ENCODE data around the gene FOXI3.
"Not testable (repeated sequence)": the region's sequence is repeated elsewhere in the genome, so short reads cannot be mapped to it uniquely, and the experiment has no call there.

DNA sequence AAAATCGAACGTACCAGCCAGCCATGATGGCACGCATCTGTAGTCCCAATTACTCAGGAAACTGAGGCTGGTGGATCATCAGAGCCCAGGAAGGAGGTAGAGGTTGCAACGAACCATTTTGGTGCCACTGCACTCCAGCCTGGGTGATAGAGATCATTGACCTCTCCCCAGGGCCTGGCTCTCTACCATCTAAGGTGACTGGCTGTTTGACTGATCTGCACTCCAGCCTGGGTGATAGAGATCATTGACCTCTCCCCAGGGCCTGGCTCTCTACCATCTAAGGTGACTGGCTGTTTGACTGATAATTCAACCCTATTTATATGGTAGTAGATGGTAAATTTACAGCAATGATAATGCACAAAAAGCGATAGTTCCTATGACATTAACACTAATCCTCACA, 43.6 kb downstream of the FOXI3 start:
- TF ChIP-seq, protein P1, sequence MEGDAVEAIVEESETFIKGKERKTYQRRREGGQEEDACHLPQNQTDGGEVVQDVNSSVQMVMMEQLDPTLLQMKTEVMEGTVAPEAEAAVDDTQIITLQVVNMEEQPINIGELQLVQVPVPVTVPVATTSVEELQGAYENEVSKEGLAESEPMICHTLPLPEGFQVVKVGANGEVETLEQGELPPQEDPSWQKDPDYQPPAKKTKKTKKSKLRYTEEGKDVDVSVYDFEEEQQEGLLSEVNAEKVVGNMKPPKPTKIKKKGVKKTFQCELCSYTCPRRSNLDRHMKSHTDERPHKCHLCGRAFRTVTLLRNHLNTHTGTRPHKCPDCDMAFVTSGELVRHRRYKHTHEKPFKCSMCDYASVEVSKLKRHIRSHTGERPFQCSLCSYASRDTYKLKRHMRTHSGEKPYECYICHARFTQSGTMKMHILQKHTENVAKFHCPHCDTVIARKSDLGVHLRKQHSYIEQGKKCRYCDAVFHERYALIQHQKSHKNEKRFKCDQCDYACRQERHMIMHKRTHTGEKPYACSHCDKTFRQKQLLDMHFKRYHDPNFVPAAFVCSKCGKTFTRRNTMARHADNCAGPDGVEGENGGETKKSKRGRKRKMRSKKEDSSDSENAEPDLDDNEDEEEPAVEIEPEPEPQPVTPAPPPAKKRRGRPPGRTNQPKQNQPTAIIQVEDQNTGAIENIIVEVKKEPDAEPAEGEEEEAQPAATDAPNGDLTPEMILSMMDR (conservative IDR thresholded peaks at IDR 0.05; ENCODE audit: low read length) = not testable (repeated sequence)
- TF ChIP-seq EZH2phosphoT487 (IDR thresholded peaks at IDR 0.05; ENCODE audit: borderline replicate concordance) = not testable (repeated sequence)
